ENCODE data around the gene BICRAL. TPM values are rescaled to one million over a fixed set of nuclear protein-coding genes. Genes with fewer than 3 reads are reported as not detected.
A peak's percentile ranks its signal among the peaks of the same experiment; 100 is the strongest.

BICRAL gene
- total and polyA plus RNA-seq, 2 donors (not counting 3 experiments of a cell fraction or from before 2014, with no cell fraction given), result 5.6 to 6.8 TPM

DNA sequence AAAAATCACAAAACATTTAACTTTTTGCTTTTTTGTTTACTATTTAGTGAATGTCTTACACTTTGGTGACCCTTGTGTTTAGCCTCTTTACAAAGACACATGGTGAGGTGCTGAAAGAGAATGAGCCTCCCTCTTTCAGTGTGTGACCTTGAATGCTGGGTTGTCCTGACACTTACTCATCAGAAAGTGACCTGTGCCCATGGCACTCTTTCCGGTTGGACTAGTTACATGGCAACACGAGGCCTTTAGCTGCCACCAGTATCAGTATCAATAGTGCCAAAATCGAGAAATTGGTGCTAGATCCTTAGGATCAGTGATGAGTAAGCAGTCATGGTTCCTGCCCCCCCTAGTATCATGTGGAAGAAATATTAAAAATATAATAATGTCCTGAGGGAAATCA is 95.8 kb downstream of the BICRAL start:
- no peaks in the 10 kb centered on the region for H3K27me3 ChIP-seq (ENCODE audit: control insufficient read depth in 2 of 2, insufficient read depth in 2 of 2, low read length in 2 of 2)
- intact Hi-C loops (cut with micrococcal nuclease), result loop anchor here (1.0 to 5.0 kb wide), 5 partner anchors 21 to 660 kb away; partner anchors contain the start of gene MRPS10
- dilution Hi-C loops (cut with MboI; ENCODE audit: extremely low pct_ligation_motif_present, low sequenced_read_pairs), result no loop called here
- peaks cover 0 to under 1% of the 10 kb centered on the region in 2 experiments for H3K36me3 ChIP-seq (ENCODE audit: control insufficient read depth in 2 of 2, extremely low read depth in 1 of 2, insufficient read depth in 2 of 2, low read length in 2 of 2)
- DNase-seq (ENCODE audit: low read depth, low spot score) (no peak), FAIRE-seq (no peak)
- H3K4me2 ChIP-seq (ENCODE audit: insufficient read depth, low read length), result no peak overlapping the region
- TF ChIP-seq FOS (IDR thresholded peaks at IDR 0.05; ENCODE audit: borderline replicate concordance, insufficient read depth, low read length) (no peak), POLR2A (IDR thresholded peaks at IDR 0.05; ENCODE audit: low read depth, low read length) (no peak), JUN (IDR thresholded peaks at IDR 0.05; ENCODE audit: borderline replicate concordance, insufficient read depth, insufficient read length, low read depth) (no peak), EZH2 (IDR thresholded peaks at IDR 0.05; ENCODE audit: borderline replicate concordance, low read depth, low read length, severe bottlenecking) (no peak), MYC (IDR thresholded peaks at IDR 0.05; ENCODE audit: low read depth, low read length) (no peak), POLR2AphosphoS5 (IDR thresholded peaks at IDR 0.05; ENCODE audit: insufficient read depth, low read depth, low read length) (no peak), GATA2 (IDR thresholded peaks at IDR 0.05; ENCODE audit: insufficient read depth, insufficient read length, low read depth, low read length) (no peak)
- TF ChIP-seq, protein P1, sequence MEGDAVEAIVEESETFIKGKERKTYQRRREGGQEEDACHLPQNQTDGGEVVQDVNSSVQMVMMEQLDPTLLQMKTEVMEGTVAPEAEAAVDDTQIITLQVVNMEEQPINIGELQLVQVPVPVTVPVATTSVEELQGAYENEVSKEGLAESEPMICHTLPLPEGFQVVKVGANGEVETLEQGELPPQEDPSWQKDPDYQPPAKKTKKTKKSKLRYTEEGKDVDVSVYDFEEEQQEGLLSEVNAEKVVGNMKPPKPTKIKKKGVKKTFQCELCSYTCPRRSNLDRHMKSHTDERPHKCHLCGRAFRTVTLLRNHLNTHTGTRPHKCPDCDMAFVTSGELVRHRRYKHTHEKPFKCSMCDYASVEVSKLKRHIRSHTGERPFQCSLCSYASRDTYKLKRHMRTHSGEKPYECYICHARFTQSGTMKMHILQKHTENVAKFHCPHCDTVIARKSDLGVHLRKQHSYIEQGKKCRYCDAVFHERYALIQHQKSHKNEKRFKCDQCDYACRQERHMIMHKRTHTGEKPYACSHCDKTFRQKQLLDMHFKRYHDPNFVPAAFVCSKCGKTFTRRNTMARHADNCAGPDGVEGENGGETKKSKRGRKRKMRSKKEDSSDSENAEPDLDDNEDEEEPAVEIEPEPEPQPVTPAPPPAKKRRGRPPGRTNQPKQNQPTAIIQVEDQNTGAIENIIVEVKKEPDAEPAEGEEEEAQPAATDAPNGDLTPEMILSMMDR (IDR thresholded peaks at IDR 0.05; ENCODE audit: extremely low read depth in 1 of 2, insufficient read depth in 1 of 2, low read depth in 1 of 2, low read length in 2 of 2), result no peak
- TF ChIP-seq, protein P2, sequence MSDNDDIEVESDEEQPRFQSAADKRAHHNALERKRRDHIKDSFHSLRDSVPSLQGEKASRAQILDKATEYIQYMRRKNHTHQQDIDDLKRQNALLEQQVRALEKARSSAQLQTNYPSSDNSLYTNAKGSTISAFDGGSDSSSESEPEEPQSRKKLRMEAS (IDR thresholded peaks at IDR 0.05; ENCODE audit: insufficient read depth, insufficient read length), result no peak
- ChIA-PET CTCF (interaction anchor here (0.6 to 4.8 kb wide), 7 partner anchors 151 to 330 kb away, joined by 3 to 49 read pairs (median 4); no protein-coding TSS in a partner anchor), POLR2A (no interaction called here)
- peaks cover 20% of the 10 kb centered on the region for H3K79me2 ChIP-seq (ENCODE audit: control insufficient read depth, insufficient read depth, low read length)
- H4K20me1 ChIP-seq (replicated peaks; ENCODE audit: control insufficient read depth, extremely low read depth, insufficient read depth, low read length), result no peaks in the 10 kb centered on the region
- H3K4me1 ChIP-seq (ENCODE audit: control insufficient read depth, extremely low read depth, insufficient read depth, low read length), result peaks cover 6% of the 10 kb centered on the region
- no peak overlapping the region for H3K4me3 ChIP-seq (replicated peaks in 1 of 3; ENCODE audit: insufficient read depth in 1 of 3, low read depth in 1 of 3, low read length in 3 of 3)
- H3K9ac ChIP-seq (replicated peaks; ENCODE audit: extremely low read depth, insufficient read depth, low read length), result no peak overlapping the region
- BruUV-seq (replicated peaks), result no TSS peak
- H3K9me1 ChIP-seq (replicated peaks; ENCODE audit: control insufficient read depth, extremely low read depth, insufficient read depth, low read length), result no peaks in the 10 kb centered on the region
- no peaks in the 10 kb centered on the region for H3K9me3 ChIP-seq (replicated peaks; ENCODE audit: control insufficient read depth, insufficient read depth, low read length)
- no peak overlapping the region for H3K27ac ChIP-seq (ENCODE audit: insufficient read depth, low read depth, low read length)
- H2AFZ ChIP-seq (ENCODE audit: low read depth, low read length), result peak overlapping the region; percentile 32

Measured in endothelial cell of umbilical vein (primary cell).